HEK293 (cell line): ENCODE results near the gene CISH.

Experiments used
- CTCF ChIA-PET: fragments of 350-600 bp; formaldehyde crosslinking; extraction: SDS; loops from one replicate; lab custom pipeline; 2021; ENCODE audit warnings: antibody characterized with exemption; lab: Yijun Ruan, JAX
- POLR2A ChIA-PET: fragments of 300-600 bp; formaldehyde crosslinking; extraction: SDS; loops from one replicate; lab custom pipeline; 2020; ENCODE audit warnings: antibody characterized with exemption, inconsistent platforms; lab: Yijun Ruan, JAX
- H3K27ac ChIP-seq: fragments of 200-500 bp; sonication (Bioruptor generic); 2 replicates; pipeline ENCODE4 v1.5.1; 2014; ENCODE audit warnings: low read depth, low read length, control low read depth, inconsistent platforms; ENCODE audit errors: extremely low read depth
- H3K36me3 ChIP-seq, 2 experiments: fragments of 200-500 bp in 1 of 2; sonication (Bioruptor generic) in 1 of 2; 1 replicate in 1 of 2; 2 replicates in 1 of 2; pipeline ENCODE4 v1.5.1; 2014 to 2017; ENCODE audit warnings: inconsistent platforms in 2 of 2, low read length in 2 of 2; ENCODE audit not compliant: control insufficient read depth in 2 of 2, insufficient read depth in 1 of 2
- H3K4me1 ChIP-seq: fragments of 200-500 bp; sonication (Bioruptor generic); 2 replicates; pipeline ENCODE4 v1.5.1; 2014; ENCODE audit warnings: mild to moderate bottlenecking, low read length, inconsistent platforms; ENCODE audit not compliant: control insufficient read depth, insufficient read depth
- H3K4me3 ChIP-seq: 2 replicates; pipeline ENCODE4 v1.5.1; 2011; ENCODE audit warnings: low read depth, mild to moderate bottlenecking, control low read depth, low read length, moderate library complexity
- H3K9me3 ChIP-seq: fragments of 200-500 bp; sonication (Bioruptor generic); 2 replicates; pipeline ENCODE4 v1.5.1; 2014; ENCODE audit warnings: low read depth, low read length, inconsistent platforms; ENCODE audit not compliant: control insufficient read depth, insufficient read depth
- MYNN ChIP-seq: fragments of 450-650 bp; formaldehyde crosslinking; IDR thresholded peaks from 2 replicates; pipeline ENCODE4 v1.5.1; 2016; ENCODE audit warnings: missing biosample characterization, missing genetic modification characterization, borderline replicate concordance
- MZF1 ChIP-seq: fragments of 450-650 bp; formaldehyde crosslinking; IDR thresholded peaks from 2 replicates; pipeline ENCODE4 v1.5.1; 2017; ENCODE audit warnings: missing biosample characterization, missing genetic modification characterization, borderline replicate concordance
- RBAK ChIP-seq: fragments of 450-650 bp; formaldehyde crosslinking; IDR thresholded peaks from 2 replicates; pipeline ENCODE4 v1.5.1; 2016; ENCODE audit warnings: missing biosample characterization, missing genetic modification characterization
- SP7 ChIP-seq: fragments of 450-650 bp; formaldehyde crosslinking; IDR thresholded peaks from 2 replicates; pipeline ENCODE4 v1.5.1; 2016; ENCODE audit warnings: missing biosample characterization, missing genetic modification characterization
- ZBTB26 ChIP-seq: fragments of 450-650 bp; formaldehyde crosslinking; optimal IDR thresholded peaks from 2 replicates; pipeline ENCODE3; 2016; ENCODE audit warnings: missing biosample characterization, mild to moderate bottlenecking, missing genetic modification characterization
- ZBTB44 ChIP-seq: fragments of 450-650 bp; IDR thresholded peaks from 2 replicates; pipeline ENCODE4 v1.5.1; 2018; ENCODE audit warnings: missing biosample characterization, mild to moderate bottlenecking, missing genetic modification characterization
- ZBTB7A ChIP-seq: fragments of 450-650 bp; formaldehyde crosslinking; IDR thresholded peaks from 2 replicates; pipeline ENCODE4 v1.5.1; 2016; ENCODE audit warnings: low read depth, missing biosample characterization, missing genetic modification characterization
- ZFHX2 ChIP-seq: fragments of 450-650 bp; formaldehyde crosslinking; conservative IDR thresholded peaks from 2 replicates; pipeline ENCODE4 v1.5.1; 2016; ENCODE audit warnings: missing biosample characterization, missing genetic modification characterization
- ZNF223 ChIP-seq: fragments of 450-650 bp; formaldehyde crosslinking; IDR thresholded peaks from 2 replicates; pipeline ENCODE4 v1.5.1; 2016; ENCODE audit warnings: missing biosample characterization, missing genetic modification characterization
- ZNF266 ChIP-seq: fragments of 450-650 bp; formaldehyde crosslinking; IDR thresholded peaks from 2 replicates; pipeline ENCODE4 v1.5.1; 2016; ENCODE audit warnings: missing biosample characterization, missing genetic modification characterization, low read depth
- ZNF354C ChIP-seq: fragments of 450-650 bp; formaldehyde crosslinking; IDR thresholded peaks from 2 replicates; pipeline ENCODE4 v1.5.1; 2016; ENCODE audit warnings: missing biosample characterization, missing genetic modification characterization, low read depth, borderline replicate concordance
- ZNF398 ChIP-seq: fragments of 450-650 bp; formaldehyde crosslinking; IDR thresholded peaks from 2 replicates; pipeline ENCODE4 v1.5.1; 2017; ENCODE audit warnings: missing biosample characterization, missing genetic modification characterization
- ZNF510 ChIP-seq: fragments of 450-650 bp; formaldehyde crosslinking; IDR thresholded peaks from 2 replicates; pipeline ENCODE4 v1.5.1; 2018; ENCODE audit warnings: mild to moderate bottlenecking, missing genetic modification characterization, missing biosample characterization; ENCODE audit not compliant: insufficient replicate concordance
- ZNF660 ChIP-seq: fragments of 450-650 bp; IDR thresholded peaks from 2 replicates; pipeline ENCODE4 v1.5.1; 2018; ENCODE audit warnings: missing biosample characterization, mild to moderate bottlenecking, missing genetic modification characterization
- ZNF76 ChIP-seq: fragments of 450-650 bp; formaldehyde crosslinking; IDR thresholded peaks from 2 replicates; pipeline ENCODE4; 2016; ENCODE audit warnings: low read depth, missing biosample characterization, missing genetic modification characterization, borderline replicate concordance
- ZNF785 ChIP-seq: fragments of 450-650 bp; formaldehyde crosslinking; IDR thresholded peaks from 2 replicates; pipeline ENCODE4 v1.5.1; 2016; ENCODE audit warnings: missing biosample characterization, missing genetic modification characterization
- TF ChIP-seq, protein P1 (sequence below): fragments of 450-650 bp; formaldehyde crosslinking; IDR thresholded peaks from 2 replicates; pipeline ENCODE4 v1.5.1; 2016; ENCODE audit warnings: missing biosample characterization, missing genetic modification characterization
- TF ChIP-seq, protein P2 (sequence below): fragments of 450-650 bp; formaldehyde crosslinking; conservative IDR thresholded peaks from 2 replicates; pipeline ENCODE4 v1.5.1; 2016; ENCODE audit warnings: low read depth, missing biosample characterization, missing genetic modification characterization
- TF ChIP-seq, protein P3 (sequence below): fragments of 450-650 bp; formaldehyde crosslinking; IDR thresholded peaks from 2 replicates; pipeline ENCODE4 v1.5.1; 2016; ENCODE audit warnings: missing biosample characterization, missing genetic modification characterization

CISH gene

DNA sequence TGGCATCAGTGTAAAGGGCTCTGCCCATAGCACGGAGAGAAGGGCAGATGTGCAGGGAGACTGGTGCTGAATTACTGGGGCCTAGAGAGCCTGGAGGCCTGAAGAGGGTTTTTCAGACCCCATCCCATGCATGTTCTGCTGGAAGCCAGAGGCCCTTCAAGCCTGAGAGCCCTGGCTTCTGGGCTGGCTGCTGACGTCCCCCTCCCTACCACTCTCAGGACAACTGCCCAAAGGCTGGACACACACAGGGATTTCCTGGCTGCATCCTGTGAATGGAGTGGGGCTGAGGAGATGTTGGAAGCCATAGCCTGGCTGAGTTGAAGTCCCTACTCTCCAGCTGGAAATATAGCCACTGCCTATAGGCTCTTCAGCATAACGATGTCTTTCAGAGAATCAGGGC is 46.2 kb upstream of the CISH start (continued):
- TF ChIP-seq, protein P1, sequence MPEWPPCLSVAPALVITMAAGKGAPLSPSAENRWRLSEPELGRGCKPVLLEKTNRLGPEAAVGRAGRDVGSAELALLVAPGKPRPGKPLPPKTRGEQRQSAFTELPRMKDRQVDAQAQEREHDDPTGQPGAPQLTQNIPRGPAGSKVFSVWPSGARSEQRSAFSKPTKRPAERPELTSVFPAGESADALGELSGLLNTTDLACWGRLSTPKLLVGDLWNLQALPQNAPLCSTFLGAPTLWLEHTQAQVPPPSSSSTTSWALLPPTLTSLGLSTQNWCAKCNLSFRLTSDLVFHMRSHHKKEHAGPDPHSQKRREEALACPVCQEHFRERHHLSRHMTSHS: no peak
- TF ChIP-seq ZNF76 (tag by site-specific recombination) (no peak), ZNF510 (tag by site-specific recombination) (no peak), SP7 (tag by site-specific recombination) (no peak), ZBTB26 (no peak), ZNF398 (tag by site-specific recombination) (no peak), RBAK (tag by site-specific recombination) (no peak), ZFHX2 (tag by site-specific recombination) (no peak)

- CTCF ChIA-PET: interaction anchor here (1.0 kb wide), 1 partner anchor 41 kb away, joined by 4 read pairs; no protein-coding TSS in a partner anchor
Measured at GRCh38 chr3:50657407-50657806, 45.8 kb upstream of the CISH start.

DNA sequence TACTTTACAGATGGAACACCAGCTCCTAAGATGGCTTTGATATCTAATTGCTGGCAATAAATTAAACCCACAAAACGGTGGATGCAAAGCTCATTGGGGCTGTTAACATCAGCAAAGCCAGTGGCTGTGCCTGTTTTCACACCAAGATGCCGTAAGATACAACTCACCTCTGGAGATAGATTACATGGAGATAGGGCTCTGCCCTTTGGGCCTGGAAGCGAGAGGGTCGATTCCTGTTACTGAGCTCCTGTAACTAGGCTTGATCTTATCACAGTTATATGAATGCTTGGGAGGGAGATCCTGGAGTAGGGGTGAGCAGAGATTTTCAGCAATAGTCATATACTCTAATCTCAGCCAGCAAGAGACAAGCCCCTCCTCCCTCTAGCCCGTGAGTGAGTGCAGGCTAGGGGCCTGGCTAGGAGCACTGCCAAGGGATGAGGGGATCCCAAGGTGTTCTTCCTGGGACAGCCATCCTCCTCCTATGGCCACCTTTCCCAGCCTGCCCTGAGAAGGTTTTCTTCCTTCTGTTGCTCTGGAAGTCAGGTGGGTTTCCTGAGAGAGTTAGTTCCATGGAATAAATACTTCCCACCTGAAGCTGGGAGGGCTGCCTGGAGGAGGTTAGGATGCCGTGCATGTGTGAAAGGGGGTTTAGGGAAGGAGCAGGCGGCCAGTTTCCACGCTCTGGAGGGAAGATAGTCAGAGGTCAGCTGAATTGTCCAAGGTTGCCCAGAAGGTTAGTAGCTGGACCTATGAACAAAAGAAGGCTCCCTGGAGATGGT is 45.0 kb upstream of the CISH start:
- H3K9me3 ChIP-seq: no peaks in the 10 kb centered on the region
- TF ChIP-seq, protein P2, sequence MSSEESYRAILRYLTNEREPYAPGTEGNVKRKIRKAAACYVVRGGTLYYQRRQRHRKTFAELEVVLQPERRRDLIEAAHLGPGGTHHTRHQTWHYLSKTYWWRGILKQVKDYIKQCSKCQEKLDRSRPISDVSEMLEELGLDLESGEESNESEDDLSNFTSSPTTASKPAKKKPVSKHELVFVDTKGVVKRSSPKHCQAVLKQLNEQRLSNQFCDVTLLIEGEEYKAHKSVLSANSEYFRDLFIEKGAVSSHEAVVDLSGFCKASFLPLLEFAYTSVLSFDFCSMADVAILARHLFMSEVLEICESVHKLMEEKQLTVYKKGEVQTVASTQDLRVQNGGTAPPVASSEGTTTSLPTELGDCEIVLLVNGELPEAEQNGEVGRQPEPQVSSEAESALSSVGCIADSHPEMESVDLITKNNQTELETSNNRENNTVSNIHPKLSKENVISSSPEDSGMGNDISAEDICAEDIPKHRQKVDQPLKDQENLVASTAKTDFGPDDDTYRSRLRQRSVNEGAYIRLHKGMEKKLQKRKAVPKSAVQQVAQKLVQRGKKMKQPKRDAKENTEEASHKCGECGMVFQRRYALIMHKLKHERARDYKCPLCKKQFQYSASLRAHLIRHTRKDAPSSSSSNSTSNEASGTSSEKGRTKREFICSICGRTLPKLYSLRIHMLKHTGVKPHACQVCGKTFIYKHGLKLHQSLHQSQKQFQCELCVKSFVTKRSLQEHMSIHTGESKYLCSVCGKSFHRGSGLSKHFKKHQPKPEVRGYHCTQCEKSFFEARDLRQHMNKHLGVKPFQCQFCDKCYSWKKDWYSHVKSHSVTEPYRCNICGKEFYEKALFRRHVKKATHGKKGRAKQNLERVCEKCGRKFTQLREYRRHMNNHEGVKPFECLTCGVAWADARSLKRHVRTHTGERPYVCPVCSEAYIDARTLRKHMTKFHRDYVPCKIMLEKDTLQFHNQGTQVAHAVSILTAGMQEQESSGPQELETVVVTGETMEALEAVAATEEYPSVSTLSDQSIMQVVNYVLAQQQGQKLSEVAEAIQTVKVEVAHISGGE (tag by site-specific recombination): no peak
- TF ChIP-seq ZNF354C (tag by site-specific recombination) (no peak), MZF1 (tag by site-specific recombination) (no peak), ZNF223 (tag by site-specific recombination) (no peak), ZBTB7A (tag by site-specific recombination) (no peak), ZBTB44 (tag by site-specific recombination) (no peak), ZNF660 (tag by site-specific recombination) (no peak), ZNF266 (tag by site-specific recombination) (no peak), MYNN (tag by site-specific recombination) (no peak)
- no peak overlapping the region for H3K4me3 ChIP-seq
- POLR2A ChIA-PET: interaction anchor here (0.6 kb wide), 1 partner anchor 233 kb away, joined by 4 read pairs; no protein-coding TSS in a partner anchor
- no peaks in the 10 kb centered on the region for H3K36me3 ChIP-seq
- no peak overlapping the region for H3K27ac ChIP-seq
- no peaks in the 10 kb centered on the region for H3K4me1 ChIP-seq
- CTCF ChIA-PET: interaction anchor here (1.0 kb wide), 1 partner anchor 41 kb away, joined by 4 read pairs; no protein-coding TSS in a partner anchor

More at GRCh38 chr3:50657407-50657806, 45.8 kb upstream of the CISH start:
- no peaks in the 10 kb centered on the region for H3K36me3 ChIP-seq
- TF ChIP-seq, protein P3, sequence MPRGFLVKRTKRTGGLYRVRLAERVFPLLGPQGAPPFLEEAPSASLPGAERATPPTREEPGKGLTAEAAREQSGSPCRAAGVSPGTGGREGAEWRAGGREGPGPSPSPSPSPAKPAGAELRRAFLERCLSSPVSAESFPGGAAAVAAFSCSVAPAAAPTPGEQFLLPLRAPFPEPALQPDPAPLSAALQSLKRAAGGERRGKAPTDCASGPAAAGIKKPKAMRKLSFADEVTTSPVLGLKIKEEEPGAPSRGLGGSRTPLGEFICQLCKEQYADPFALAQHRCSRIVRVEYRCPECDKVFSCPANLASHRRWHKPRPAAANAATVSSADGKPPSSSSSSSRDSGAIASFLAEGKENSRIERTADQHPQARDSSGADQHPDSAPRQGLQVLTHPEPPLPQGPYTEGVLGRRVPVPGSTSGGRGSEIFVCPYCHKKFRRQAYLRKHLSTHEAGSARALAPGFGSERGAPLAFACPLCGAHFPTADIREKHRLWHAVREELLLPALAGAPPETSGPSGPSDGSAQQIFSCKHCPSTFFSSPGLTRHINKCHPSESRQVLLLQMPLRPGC (tag by site-specific recombination): no peak
- TF ChIP-seq ZNF785 (tag by site-specific recombination): no peak
- H3K27ac ChIP-seq: no peak overlapping the region
- no peaks in the 10 kb centered on the region for H3K9me3 ChIP-seq
- POLR2A ChIA-PET: no interaction called here
- no peaks in the 10 kb centered on the region for H3K4me1 ChIP-seq
- H3K4me3 ChIP-seq: no peak overlapping the region
